Cerebellar nuclear complex (tissue), 1 donor: ENCODE measurements around the gene PAWR.

ENCODE experiments used
- DNase-seq, 2 experiments: peaks; one replicate each; lab custom pipeline; 2025; lab: John Stamatoyannopoulos, UW

The PAWR gene, protein sequence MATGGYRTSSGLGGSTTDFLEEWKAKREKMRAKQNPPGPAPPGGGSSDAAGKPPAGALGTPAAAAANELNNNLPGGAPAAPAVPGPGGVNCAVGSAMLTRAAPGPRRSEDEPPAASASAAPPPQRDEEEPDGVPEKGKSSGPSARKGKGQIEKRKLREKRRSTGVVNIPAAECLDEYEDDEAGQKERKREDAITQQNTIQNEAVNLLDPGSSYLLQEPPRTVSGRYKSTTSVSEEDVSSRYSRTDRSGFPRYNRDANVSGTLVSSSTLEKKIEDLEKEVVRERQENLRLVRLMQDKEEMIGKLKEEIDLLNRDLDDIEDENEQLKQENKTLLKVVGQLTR

DNA sequence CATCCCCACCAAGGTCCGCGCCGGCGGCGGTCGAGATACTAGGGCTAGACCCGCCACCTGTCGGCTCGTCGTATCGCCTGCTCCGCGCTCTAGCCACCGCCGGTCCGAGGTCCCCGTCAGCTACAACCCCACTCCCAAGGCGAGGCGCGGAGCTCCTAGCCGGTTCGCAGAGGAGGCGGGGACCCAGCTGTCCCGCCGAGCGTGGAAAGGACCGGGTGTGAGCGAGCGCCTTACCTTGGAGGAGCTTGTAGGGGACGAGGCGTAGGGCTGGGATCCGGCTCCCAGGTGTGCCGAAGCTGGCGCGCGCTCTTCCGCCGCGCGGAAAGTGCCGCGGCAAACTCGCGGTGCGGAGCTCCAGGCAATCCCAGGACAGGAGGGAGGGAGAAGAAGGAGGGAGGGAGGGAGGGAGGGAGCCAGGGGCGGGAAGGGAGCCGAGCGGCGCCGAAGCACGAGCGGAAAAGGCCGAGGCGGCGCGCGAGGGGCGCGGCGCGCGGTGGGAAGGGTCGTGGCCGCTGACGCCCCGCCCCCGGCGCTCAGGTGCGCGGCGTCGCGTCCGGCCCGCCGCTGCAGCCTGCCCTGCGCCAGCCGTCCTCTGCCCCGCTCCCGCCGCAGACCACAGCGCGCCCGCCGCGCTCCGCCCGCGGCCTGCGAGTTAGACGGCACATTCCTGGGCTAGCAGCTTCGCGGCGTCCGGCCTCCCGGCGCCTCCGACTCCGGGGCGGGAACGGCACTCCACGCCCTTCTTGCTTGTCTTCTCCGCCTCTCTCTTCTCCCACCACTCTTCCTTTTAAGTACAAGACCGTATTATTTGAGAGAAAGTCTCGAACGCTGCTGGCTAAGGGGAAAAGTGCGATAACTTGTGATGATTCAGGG, at the start of gene PAWR:
TSS of gene PAWR (minus strand) at position 327 of the 873 bp plus-strand sequence. CDS start 720 bp downstream, outside the sequence.
- DNase-seq = no peak

DNA sequence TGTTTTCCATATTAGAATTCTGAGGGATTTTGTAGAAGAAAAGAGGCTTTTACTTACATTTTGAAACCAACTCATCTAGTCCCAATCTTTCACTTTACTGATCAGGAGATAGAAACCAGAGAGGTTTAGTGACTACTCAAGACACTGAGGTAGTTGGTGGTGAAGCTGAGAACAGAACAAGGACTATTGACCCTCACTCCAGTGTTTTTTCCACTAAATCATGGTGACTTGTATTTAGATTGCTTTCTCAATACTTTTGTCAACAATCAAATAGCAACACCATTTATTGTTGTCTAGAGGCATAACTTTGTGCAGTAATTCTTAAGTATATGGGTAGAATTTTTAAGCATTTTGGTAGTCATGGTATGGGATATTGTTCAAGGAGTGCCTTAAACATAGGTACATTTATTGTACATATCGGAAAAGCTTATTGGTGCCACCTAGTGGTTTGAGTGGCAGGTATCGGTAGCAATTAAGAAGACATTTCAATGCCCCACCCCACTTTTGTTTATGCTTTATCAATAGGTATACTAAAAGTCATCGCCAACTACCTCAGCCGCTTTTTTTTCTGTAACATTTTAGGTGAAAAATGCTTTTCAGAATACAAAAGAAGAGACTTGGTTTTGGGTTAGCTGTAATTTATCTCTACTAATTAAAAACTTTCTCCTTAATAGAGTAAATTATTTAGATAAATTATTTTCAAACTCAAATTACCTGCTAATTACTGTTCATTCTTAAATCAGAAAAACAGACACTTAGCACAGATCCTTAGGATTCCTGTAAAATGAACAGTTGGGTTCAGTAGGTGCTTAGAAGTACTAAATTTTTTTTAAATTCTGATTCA, 47.3 kb upstream of the PAWR start:
- peak in 1 of 2 experiments; percentile 4 for DNase-seq

DNA sequence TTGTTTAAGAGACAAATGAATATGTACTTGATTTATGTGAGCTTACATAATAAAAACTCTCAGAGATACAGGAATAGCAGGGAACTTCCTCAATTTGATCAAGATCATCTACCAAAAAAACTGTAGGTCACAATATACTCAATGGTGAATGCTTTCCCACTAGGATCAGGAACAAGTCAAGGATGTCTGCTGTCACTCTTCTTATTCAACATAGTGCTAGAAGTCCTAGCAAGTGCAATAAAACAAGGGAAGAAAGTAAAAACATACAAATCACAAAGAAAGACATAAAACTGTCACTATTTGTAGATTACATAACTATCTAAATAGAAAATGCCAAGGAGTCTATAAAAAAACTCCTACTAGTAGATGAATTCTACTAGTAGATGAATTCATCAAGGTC, 41.9 kb upstream of the PAWR start:
- DNase-seq = no peak

DNA sequence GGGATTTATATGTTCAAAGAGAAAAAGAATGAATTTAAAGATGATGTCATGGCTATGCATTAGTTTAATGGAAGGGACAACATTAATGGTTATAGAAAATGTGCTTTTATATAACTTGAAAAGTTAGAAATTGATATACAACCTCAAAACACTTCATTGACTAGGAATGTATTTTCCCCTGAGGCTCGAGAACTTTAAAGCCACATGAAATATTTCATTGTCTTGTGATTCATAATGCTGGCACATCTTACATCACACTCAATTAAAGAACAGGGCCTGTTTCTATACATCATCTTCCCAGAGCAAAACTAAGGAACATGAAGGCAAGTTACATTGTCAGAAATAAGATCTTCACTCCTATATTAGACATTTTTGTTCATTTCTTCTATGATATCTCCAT, 35.2 kb upstream of the PAWR start:
- DNase-seq = no peak

DNA sequence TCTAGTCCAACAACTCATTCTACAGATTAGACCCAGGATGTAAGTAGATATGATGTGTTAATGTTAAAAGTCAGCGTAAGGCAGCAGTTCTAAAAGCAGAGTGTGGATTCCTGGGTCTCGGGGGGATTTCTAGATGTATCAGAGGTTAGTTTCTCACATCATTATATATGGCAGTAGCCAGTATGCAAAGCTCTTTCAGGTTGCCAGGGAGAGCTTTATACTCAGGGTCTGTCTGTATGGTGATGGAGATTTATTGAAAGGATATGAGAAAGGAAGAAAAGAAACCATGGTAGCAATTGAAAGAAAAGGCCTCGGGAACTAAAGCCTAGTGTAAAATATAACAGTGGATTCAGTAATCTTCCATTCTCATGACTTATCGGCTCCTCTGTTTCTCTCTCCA, 26.2 kb upstream of the PAWR start:
- no peak for DNase-seq

DNA sequence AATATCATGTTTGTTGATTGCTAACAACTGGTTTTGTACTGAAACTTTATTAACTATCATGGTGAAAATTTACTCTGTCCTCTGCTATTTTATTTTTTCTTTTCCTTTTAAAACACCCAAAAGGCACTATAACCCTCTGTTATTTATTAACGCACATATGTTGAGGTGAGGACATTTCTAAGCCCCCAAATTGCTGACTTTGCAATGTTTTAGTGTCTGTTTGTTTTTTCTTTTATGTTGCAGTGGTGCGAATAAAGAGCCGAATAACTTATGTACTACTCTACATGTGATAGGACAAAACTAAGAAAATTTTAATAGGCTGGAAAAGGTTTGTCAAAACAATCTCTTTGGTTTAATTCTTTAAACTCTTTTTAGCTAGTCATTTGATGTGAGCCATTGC, 24.5 kb upstream of the PAWR start:
- no peak for DNase-seq

DNA sequence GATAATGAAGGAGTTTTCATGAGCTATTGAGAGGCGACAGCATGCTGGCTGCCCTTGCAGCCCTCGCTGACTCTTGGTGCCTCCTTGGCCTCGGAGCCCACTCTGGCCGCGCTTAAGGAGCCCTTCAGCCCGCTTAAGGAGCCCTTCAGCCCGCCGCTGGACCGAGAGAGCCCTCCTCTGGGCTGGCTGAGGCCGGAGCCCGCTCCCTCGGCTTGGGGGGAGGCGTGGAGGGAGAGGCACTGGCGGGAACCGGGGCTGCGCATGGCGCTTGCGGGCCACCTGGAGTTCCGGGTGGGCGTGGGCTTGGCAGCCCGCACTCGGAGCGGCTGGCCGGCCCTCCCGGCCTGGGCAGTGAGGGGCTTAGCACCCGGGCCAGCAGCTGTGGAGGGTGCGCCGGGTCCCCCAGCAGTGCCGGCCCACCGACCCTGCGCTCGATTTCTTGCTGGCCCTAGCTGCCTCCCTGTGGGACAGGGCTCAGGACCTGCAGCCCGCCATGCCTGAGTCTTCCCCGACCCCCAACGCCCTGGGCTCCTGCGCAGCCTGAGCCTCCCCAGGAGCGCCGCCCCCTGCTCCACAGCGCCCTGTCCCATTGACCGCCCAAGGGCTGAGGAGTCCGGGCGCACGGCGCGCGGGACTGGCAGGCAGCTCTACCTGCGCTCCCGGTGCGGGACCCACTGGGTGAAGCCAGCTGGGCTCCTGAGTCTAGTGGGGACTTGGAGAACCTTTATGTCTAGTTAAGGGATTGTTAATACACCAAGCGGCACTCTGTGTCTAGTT, 20.1 kb upstream of the PAWR start:
- no peak for DNase-seq

DNA sequence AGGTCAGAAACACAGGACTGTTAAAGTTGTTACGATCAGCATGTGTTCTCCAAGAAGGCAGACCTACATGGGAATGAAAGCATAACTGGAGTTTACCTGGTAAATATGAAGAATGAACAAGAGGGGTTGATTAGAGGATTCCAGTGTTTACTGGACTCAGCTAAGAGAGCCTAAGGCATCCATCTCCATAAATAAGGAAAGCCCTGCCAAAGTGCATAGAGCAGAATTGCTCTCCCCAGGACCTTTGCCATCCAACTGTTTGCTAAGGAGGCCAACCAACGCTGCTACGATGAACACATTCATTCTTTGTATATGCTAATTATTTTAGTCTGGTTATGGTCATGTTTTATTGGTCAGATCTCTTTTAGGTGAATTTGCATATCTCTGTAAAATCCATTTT, 17.1 kb upstream of the PAWR start:
- no peak for DNase-seq

DNA sequence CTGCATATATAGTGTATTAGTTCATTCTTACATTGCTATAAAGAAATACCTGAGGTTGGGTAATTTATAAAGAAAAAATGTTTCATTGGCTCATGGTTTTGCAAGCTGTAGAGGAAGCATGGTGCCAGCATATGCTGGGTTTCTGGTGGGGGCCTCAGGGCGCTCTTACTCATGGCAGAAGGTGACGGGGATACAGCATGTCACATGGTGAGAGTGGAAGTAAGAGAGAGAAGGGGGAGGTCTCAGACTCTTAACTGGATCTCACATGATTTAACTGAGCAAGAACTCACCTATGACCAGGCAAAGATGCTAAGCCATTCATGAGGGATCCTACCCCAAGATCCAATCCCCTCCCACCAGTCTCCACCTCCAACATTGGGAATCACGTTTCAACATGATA, 15.9 kb upstream of the PAWR start:
- no peak for DNase-seq

DNA sequence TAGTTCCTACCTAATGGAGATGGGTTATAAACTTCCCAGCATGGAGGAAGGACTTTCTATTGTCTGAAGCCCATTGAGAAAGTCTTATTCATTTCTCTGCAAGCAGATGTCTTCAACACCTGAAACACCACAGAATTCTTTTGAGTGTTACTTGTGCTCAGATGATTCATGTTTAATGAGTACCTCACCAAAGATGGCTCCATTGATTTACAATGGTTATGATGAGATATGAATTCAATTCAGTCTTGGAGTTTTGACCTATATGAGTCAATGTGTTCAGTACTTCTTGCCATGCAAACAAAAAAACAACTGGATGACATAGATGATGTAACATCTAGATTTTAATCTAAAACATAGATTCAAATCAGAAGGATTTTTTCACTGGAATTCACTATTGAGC, 15.4 kb upstream of the PAWR start:
- DNase-seq = no peak

DNA sequence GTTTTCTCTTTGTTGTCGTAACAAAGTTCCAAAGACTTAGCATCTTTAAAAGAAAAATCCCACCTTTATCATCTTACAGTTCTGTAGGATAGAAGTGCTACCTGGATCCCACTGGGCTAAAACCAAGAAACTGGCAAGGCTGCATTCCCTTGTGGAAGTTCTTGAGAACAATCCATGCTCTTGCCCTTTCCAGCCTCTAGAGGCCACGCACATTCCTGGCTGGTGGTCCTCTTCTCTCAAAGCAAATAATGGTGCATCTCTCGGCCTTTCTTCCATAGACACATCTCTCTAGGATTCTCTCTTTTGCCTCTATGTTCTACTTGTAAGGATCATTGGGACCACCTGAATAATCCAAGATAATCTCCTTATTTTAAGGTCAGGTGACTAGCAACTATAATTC, 8.2 kb upstream of the PAWR start:
- no peak for DNase-seq

DNA sequence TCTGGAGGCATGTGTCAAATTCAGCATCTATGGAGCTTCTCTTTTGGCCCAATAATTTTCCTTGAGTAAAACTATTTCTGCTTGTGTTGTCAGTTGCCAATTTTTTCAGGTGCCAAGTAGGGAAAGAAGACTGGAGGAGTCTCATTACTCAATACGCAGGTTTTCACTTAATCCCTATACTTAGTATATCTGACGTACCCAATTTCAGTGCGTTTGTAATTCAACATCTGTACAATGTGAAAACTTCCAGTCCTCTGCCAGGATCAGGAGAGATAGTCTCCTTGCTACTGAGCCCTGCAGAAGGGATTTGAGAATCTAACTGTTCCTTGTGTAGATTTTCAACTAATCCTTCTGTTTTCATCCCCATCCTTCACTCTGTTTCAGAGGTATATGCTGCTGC, 5.7 kb upstream of the PAWR start:
- DNase-seq = no peak

DNA sequence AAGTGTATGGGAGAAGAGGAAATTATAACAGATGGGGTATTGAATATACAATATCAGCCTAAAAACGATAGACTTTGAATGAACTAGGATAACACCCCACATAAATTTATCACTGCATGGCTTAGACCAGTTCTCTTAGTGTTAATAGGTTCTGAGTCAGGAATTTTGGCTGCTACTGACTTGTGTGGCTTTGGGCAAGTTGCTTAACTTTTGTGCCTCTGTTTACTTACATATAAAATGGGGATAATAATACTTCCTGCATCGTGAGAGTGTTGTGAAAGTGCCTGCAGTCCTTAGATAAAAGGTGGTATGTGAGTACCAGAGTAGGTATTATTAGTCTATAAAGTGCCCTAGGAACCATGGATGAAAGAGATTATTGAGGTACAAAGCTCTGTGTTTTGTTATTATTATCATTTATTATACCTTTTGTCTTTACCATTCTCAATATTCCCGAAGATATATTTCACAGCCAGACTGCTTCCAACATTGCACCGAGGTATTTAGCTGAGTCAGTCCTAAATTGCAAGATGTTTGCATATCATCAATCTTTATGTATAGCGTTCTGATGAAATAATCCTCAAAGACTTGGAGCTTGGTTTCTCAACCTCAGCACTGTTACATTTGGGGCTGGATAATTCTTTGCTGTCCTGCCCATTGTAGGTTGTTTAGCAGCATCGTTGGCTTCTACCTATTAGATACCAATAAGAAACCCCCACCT, 2.3 kb upstream of the PAWR start:
- DNase-seq = no peak

DNA sequence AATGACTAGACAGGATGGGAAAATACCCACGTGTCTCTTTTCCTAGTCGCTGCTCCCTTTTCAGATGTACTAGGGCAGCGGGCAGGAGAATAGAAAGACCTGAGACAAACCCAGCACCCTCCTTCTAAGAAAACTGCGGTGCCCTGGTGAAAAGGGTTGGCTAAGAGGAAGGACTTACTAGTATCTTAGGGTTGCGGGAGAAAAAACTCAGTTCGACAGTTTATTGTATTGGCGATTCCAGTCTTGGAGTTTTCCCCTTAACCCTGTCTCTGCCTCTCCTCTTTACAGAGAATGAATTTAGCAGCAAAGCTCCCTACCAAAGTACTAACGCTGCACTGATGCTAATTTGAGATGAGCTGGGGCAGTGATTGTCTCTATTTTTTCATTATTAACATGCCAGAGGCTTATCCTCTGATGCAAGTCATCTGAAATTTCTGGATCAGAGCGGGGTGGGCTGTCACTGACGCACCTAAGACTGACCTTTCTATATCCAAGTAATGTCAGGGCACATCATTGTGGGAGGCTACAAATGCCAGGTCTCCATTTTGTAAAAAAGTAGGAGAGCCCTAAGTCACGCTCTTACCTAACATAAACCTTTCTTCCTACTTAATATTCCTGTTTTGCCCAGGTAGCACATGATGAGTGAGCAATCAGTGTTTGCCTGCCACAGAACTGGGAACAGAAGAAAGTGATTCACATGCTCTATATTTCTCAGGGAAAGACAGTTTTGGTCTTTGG, 916 bp upstream of the PAWR start:
- DNase-seq = no peak

DNA sequence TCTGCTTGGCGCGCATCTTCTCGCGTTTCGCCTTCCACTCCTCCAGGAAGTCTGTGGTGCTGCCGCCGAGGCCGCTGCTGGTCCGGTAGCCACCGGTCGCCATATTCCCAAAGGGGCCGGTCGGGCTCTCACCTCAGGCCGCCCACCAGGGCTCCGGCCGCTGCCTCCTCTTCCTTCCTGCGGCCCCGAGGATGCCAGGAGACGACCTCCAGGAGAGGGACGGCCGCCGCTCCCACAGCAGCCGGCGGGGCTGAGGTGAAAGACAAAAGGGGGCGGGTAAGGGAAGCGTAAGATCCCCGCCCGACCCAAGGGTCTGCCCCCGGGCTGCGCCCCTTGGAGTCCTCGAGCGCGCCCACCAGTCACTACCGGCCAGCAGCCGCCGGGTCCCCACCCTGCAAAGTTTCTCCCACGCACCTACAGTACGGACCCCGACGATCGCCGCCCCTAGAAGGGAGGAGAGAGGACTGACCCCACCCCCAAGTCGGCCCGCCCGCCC, 574 bp downstream of the PAWR start:
- DNase-seq = no peak

DNA sequence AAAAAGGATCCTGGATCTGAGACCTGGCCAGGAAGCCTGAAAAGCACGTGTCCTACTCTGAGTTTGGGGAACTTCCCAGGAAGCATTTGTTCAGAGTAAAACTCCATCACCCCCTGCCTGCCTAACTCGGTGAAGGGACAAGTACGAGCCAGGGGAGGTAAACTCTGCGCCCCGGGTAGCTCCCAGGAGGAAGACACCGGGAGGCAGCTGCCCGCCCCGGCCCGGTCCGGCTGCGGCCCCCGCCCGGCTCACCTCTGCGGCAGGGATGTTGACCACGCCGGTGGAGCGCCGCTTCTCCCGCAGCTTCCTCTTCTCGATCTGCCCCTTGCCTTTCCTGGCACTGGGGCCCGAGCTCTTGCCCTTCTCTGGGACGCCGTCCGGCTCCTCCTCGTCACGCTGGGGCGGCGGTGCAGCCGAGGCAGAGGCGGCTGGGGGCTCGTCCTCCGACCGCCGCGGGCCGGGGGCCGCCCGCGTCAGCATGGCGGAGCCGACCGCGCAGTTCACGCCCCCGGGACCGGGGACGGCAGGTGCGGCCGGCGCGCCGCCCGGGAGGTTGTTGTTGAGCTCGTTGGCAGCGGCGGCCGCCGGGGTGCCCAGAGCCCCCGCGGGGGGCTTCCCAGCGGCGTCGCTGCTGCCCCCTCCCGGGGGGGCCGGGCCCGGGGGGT, 1.2 kb downstream of the PAWR start:
- DNase-seq = no peak

DNA sequence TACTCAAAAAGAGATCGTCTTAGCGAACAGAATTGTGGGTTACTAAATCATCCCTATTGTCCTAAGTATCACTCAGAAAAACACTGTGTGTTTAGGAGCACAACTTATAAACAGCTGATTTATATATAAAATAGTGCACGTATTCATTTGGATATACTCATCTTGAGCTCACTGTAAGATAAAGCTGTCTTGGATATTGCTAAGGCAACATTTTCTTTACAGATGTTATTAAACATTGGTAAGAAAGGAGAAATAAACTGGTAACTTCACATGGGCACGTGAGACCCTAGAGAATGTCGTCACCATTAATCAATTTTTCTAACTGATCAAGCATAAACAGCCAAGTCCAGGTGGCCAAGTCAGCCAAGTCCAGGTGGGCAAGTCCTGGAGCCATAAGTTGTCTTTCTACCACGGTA, 1.7 kb downstream of the PAWR start:
- DNase-seq = no peak

DNA sequence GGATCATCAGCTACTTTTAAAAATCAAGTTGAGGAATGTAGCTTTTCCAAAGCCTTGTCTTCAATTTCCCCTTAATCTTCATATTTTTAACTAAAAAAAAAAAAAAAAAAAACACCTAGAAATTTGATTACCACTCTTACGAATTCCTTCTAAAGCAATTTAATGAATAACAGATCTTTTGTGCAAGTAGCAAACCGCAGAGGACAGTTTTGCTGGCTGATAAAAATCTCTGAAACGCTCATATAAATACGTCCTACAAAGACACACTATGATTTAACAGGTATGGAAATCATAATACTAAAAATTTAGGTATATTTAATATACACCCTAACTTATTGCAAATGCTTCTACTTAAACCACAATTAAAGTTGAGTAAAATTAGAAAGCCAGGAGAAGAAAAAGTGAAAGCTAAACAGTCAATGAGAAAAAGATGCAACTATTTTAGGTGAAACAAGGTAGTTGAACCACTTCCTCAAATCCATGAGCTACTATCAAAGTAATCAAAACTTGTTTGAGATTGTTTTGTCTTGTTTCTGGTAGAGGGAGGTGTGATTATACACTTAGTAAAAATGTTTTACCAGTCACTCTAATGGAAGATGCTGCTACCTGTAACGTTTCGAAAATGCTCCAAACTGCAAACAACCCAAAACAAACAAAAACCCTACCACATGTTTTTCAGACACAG, 2.2 kb downstream of the PAWR start:
- DNase-seq = no peak

DNA sequence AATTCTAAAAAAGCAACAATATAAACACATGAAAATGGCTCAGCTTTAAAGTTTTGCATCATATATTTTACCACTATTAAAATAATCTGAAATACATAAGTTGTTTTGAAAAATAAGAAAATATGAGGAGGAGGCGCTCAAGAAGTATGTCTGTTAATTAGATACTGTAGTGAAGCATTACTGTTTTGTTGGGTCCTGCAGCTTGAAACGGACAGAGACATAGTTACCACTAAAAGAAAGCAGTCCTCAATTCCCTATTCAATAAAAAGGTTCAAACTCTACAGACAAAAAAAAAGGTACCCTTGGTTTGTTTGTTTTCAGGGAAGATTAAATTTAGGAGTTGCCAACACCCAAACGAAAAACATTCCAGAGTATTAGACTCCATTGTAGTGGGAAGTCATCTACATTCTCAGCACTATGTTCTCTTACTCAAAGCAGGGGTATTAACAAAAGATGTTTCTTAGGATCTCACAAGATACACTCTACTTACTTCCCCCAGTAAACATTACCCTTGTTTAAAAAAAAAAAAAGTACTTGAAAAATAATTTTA, 3.0 kb downstream of the PAWR start:
- no peak for DNase-seq
